ENCODE measurements around the gene WNT3A. TPM values are rescaled to one million over a fixed set of nuclear protein-coding genes. Genes with fewer than 3 reads are reported as not detected.

Gene WNT3A
- total RNA-seq, 1 experiment from 2014 or later, result 1.0 TPM

DNA sequence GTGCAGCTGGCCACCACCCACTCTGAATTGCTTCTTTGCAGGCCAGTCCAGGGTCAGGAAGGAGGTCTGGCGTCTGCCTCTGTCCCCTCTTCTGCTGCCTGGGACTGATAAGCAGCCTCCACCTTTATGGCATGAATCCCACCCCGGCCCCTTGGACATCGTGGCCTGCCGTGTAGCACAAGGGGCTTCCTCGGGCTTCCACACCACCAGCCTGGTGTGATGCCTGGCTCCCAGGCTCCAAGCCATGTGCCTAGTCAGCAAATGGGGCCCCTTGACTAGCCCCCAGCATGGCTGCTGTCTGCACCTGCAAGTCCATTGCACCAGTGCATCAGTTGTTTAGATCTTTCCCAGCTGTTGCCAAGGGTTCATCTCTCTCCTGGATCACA is 65.9 kb downstream of the WNT3A start:
- no peaks in the 10 kb centered on the region for H3K4me1 ChIP-seq (ENCODE audit: insufficient read depth, low read length)
- no peaks in the 10 kb centered on the region for H3F3A ChIP-seq (ENCODE audit: low read length, unreplicated experiment)
- no peak for DNase-seq
- H3K79me2 ChIP-seq (ENCODE audit: low read length), result no peaks in the 10 kb centered on the region
- no peaks in the 10 kb centered on the region for H3K27me3 ChIP-seq (ENCODE audit: low read length)
- no peak overlapping the region for H3K27ac ChIP-seq (ENCODE audit: low read length)
- H3K9me2 ChIP-seq (replicated peaks; ENCODE audit: low read length), result no peaks in the 10 kb centered on the region
- no peaks in the 10 kb centered on the region; the same call in 1 of the 2 replicates for H4K20me1 ChIP-seq (ENCODE audit: low read length)
- TF ChIP-seq EZH2phosphoT487 (IDR thresholded peaks at IDR 0.05; ENCODE audit: borderline replicate concordance, low read length) (no peak), EZH2 (IDR thresholded peaks at IDR 0.05; ENCODE audit: low read length, unreplicated experiment) (no peak)
- TF ChIP-seq, protein P1, sequence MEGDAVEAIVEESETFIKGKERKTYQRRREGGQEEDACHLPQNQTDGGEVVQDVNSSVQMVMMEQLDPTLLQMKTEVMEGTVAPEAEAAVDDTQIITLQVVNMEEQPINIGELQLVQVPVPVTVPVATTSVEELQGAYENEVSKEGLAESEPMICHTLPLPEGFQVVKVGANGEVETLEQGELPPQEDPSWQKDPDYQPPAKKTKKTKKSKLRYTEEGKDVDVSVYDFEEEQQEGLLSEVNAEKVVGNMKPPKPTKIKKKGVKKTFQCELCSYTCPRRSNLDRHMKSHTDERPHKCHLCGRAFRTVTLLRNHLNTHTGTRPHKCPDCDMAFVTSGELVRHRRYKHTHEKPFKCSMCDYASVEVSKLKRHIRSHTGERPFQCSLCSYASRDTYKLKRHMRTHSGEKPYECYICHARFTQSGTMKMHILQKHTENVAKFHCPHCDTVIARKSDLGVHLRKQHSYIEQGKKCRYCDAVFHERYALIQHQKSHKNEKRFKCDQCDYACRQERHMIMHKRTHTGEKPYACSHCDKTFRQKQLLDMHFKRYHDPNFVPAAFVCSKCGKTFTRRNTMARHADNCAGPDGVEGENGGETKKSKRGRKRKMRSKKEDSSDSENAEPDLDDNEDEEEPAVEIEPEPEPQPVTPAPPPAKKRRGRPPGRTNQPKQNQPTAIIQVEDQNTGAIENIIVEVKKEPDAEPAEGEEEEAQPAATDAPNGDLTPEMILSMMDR (conservative IDR thresholded peaks at IDR 0.05; ENCODE audit: low read depth, low read length), result no peak
- no peak overlapping the region for H3K9ac ChIP-seq (ENCODE audit: low read length)
- no peak overlapping the region for H3K4me3 ChIP-seq (ENCODE audit: low read length)
- intact Hi-C loops (cut with micrococcal nuclease), result no loop called here
- ATAC-seq, result no peak; the same call in 1 of the 2 replicates
- POLR2A ChIA-PET (ENCODE audit: unreplicated experiment), result no interaction called here
- no TSS peak for BruUV-seq (replicated peaks)
- H3K36me3 ChIP-seq (ENCODE audit: low read depth, low read length), result no peaks in the 10 kb centered on the region
- no peak overlapping the region for H3K4me2 ChIP-seq (ENCODE audit: low read length)
- CTCF ChIA-PET, result no interaction called here
- no peak overlapping the region for H2AFZ ChIP-seq (ENCODE audit: low read length)
- no peaks in the 10 kb centered on the region for H3K9me3 ChIP-seq (ENCODE audit: low read length)

DNA sequence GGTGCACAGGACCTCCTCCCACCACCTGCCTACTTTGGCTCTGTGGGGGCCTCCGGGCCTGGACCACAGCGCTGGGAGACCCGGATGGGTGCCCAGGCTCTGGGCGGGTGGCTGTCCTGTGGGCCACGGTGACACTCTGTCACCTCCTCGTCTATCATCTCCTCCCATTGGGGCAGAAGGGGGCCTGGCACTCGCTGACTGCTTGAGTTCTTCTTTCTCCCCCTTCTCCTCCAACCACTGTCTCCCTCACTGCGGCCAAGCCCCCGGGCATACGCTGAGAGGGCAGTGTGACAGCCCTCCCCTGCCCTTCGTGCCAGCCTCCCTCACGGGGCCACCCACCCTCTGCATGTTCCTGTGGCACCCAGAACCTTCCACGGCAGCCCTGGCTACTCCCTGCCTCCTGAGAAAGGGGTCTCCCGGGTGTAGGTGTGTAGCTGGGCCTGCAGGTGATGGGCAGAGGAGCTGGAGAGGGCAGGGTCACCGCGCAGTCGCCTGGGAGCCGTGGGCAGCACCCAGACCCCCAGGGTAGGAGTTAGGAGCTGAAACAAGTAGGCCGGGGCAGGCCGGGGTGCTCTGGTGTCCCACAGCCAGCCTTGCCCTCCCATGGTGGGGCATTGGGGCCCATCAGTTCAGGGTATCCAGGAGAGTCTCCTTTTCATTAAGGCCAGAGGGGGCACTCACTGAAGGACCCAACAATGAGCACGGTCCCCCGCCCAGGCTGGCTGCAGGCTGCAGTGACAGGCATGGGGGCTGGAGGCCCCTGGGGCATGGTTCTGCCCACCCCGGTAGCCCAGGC is 66.5 kb downstream of the WNT3A start:
- H3K27ac ChIP-seq (ENCODE audit: low read length), result no peak overlapping the region
- POLR2A ChIA-PET (ENCODE audit: unreplicated experiment), result no interaction called here
- CTCF ChIA-PET, result interaction anchor here (1.2 kb wide), 1 partner anchor 74 kb away, joined by 4 read pairs; no protein-coding TSS in a partner anchor
- TF ChIP-seq, protein P1 (conservative IDR thresholded peaks at IDR 0.05; ENCODE audit: low read depth, low read length), result no peak
- no peak for TF ChIP-seq EZH2phosphoT487 (IDR thresholded peaks at IDR 0.05; ENCODE audit: borderline replicate concordance, low read length)
- H3K4me3 ChIP-seq (ENCODE audit: low read length), result no peak overlapping the region
- no peak overlapping the region for H3K4me2 ChIP-seq (ENCODE audit: low read length)
- intact Hi-C loops (cut with micrococcal nuclease), result no loop called here
- H3K9ac ChIP-seq (ENCODE audit: low read length), result no peak overlapping the region
- DNase-seq (no peak), ATAC-seq (no peak)
- H3K9me2 ChIP-seq (replicated peaks; ENCODE audit: low read length), result no peaks in the 10 kb centered on the region
- no peaks in the 10 kb centered on the region for H3K36me3 ChIP-seq (ENCODE audit: low read depth, low read length)
- H3F3A ChIP-seq (ENCODE audit: low read length, unreplicated experiment), result no peaks in the 10 kb centered on the region
- no peaks in the 10 kb centered on the region for H3K9me3 ChIP-seq (ENCODE audit: low read length)
- no peak overlapping the region for H2AFZ ChIP-seq (ENCODE audit: low read length)
- no peaks in the 10 kb centered on the region; the same call in 1 of the 2 replicates for H4K20me1 ChIP-seq (ENCODE audit: low read length)
- no peaks in the 10 kb centered on the region for H3K27me3 ChIP-seq (ENCODE audit: low read length)
- no TSS peak for BruUV-seq (replicated peaks)
- no peaks in the 10 kb centered on the region for H3K79me2 ChIP-seq (ENCODE audit: low read length)
- no peaks in the 10 kb centered on the region for H3K4me1 ChIP-seq (ENCODE audit: insufficient read depth, low read length)

DNA sequence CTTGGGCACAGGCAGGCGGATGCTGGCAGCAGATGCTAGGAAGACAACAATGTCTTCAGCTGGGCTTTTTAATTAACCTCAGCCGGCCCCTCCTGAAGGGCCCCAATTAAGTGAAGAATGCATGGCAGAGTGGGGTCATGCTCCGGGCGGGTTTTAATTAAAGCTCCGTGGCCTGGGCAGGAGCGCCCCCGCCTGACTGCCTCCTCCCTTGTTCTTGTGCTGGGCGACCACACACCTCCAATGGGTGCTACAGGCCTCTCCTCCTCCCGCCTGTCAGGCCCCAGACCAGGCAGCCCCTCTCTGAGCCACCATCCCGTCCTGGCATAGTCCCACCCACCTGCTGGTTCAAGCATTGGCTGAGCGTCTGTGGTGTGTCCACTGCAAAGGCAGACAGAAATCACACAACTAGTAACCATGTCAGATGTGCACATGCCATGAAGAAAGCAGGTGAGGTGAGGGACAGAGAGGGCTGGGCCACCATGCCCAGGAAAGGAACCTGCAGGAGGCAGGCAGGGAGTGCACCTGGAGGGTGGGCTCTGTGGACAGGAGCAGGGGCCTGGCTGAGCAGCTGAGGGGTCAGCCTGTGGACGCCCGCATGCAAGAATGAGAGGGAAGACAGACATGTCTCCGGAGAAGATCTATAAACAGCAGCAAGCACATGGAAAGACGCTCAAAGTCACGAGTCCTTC is 67.2 kb downstream of the WNT3A start:
- POLR2A ChIA-PET (ENCODE audit: unreplicated experiment), result no interaction called here
- Histone ChIP-seq H3F3A (ENCODE audit: low read length, unreplicated experiment) (no peaks in the 10 kb centered on the region), H3K4me3 (ENCODE audit: low read length) (no peak overlapping the region), H3K27me3 (ENCODE audit: low read length) (no peaks in the 10 kb centered on the region), H3K9ac (ENCODE audit: low read length) (no peak overlapping the region), H3K4me1 (ENCODE audit: insufficient read depth, low read length) (no peaks in the 10 kb centered on the region), H3K4me2 (ENCODE audit: low read length) (no peak overlapping the region), H3K36me3 (ENCODE audit: low read depth, low read length) (no peaks in the 10 kb centered on the region), H3K79me2 (ENCODE audit: low read length) (peaks cover 1% of the 10 kb centered on the region; the same call in 1 of the 2 replicates), H3K9me3 (ENCODE audit: low read length) (no peaks in the 10 kb centered on the region), H3K27ac (ENCODE audit: low read length) (no peak overlapping the region), H4K20me1 (ENCODE audit: low read length) (no peaks in the 10 kb centered on the region; the same call in 1 of the 2 replicates), H2AFZ (ENCODE audit: low read length) (no peak overlapping the region), H3K9me2 (replicated peaks; ENCODE audit: low read length) (no peaks in the 10 kb centered on the region)
- no TSS peak for BruUV-seq (replicated peaks)
- ATAC-seq, result no peak
- TF ChIP-seq EZH2phosphoT487 (IDR thresholded peaks at IDR 0.05; ENCODE audit: borderline replicate concordance, low read length) (no peak), EZH2 (IDR thresholded peaks at IDR 0.05; ENCODE audit: low read length, unreplicated experiment) (no peak)
- TF ChIP-seq, protein P1 (conservative IDR thresholded peaks at IDR 0.05; ENCODE audit: low read depth, low read length), result peak; percentile 40; the same call in 1 of the 2 replicates
- no peak for DNase-seq
- CTCF ChIA-PET, result interaction anchor here (1.2 kb wide), 1 partner anchor 74 kb away, joined by 4 read pairs; no protein-coding TSS in a partner anchor
- intact Hi-C loops (cut with micrococcal nuclease), result no loop called here

Data from PC-3 (cell line).